Astrocyte (in vitro differentiated cells and primary cell): ENCODE data around the gene CAPS.

Source experiments
- CTCF ChIP-seq: IDR thresholded peaks from 2 replicates; pipeline ENCODE4 v1.5.1; 2011; ENCODE audit warnings: low read depth, mild to moderate bottlenecking, inconsistent platforms, low read length, moderate library complexity; ENCODE audit not compliant: insufficient read depth
- EZH2 ChIP-seq: IDR thresholded peaks from 2 replicates; pipeline ENCODE4 v1.6.1; 2012; ENCODE audit warnings: mild to moderate bottlenecking, low read length, inconsistent platforms; ENCODE audit not compliant: insufficient read depth

GRCh38 chr19:5947435-5947834, 33.4 kb downstream of the CAPS start:
- TF ChIP-seq CTCF (no peak), EZH2 (no peak)
